Naive B cell (primary cell): ENCODE results near the gene DOCK10. TPM values are rescaled to one million over a fixed set of nuclear protein-coding genes. Genes with fewer than 3 reads are reported as not detected.

Source experiments
- ATAC-seq, 2 donors: fragments of 150-1000 bp; cut with Tn5 transposase; 2 replicates each; pipeline ENCODE4 v1.10.0; 2021; ENCODE audit warnings: low read depth in 2 of 2, mild to moderate bottlenecking in 2 of 2, moderate library complexity in 2 of 2
- DNase-seq: peaks from one replicate; pipeline ENCODE4 v3.0.0; 2022
- H3K27ac Mint-ChIP-seq, 6 donors: one replicate each; pipeline ENCODE4 v1.8.0; 2020 to 2022; ENCODE audit warnings: mild to moderate bottlenecking in 6 of 6, mixed read lengths in 6 of 6, moderate library complexity in 5 of 6, inconsistent platforms in 2 of 6
- H3K27me3 Mint-ChIP-seq, 3 donors: one replicate each; pipeline ENCODE4 v1.8.0; 2021 to 2022; ENCODE audit warnings: mixed read lengths in 3 of 3, mild to moderate bottlenecking in 1 of 3
- H3K36me3 Mint-ChIP-seq, 2 donors: one replicate each; pipeline ENCODE4 v1.8.0; 2020 to 2022; ENCODE audit warnings: mixed read lengths in 2 of 2, inconsistent platforms in 1 of 2, mild to moderate bottlenecking in 1 of 2
- H3K4me1 Mint-ChIP-seq, 3 donors: one replicate each; pipeline ENCODE4 v1.8.0; 2020 to 2022; ENCODE audit warnings: mixed read lengths in 3 of 3, inconsistent platforms in 1 of 3, mild to moderate bottlenecking in 1 of 3, moderate library complexity in 1 of 3
- H3K4me3 Mint-ChIP-seq, 8 donors: one replicate each; pipeline ENCODE4 v1.8.0; 2020 to 2022; ENCODE audit warnings: mild to moderate bottlenecking in 8 of 8, mixed read lengths in 8 of 8, moderate library complexity in 8 of 8, inconsistent platforms in 2 of 8
- H3K9me3 Mint-ChIP-seq, 7 donors: one replicate each; pipeline ENCODE4 v1.8.0; 2020 to 2022; ENCODE audit warnings: mixed read lengths in 7 of 7, mild to moderate bottlenecking in 5 of 7, inconsistent platforms in 2 of 7, moderate library complexity in 1 of 7
- polyA plus RNA-seq, 6 donors: library from polyadenylated mRNA; unstranded; fragments of 300-500 nt; fragmentation: Illumina TruSeq; gene quantifications; one replicate each; pipeline ENCODE4 v1.2.3, GENCODE V29; 2021; ENCODE audit warnings: low read depth in 6 of 6

DOCK10 gene
- polyA plus RNA-seq, 6 donors from 2014 or later: 18.4 to 29.9 (median 21.6) TPM

- Mint-ChIP-seq H3K4me3 (no peak overlapping the region), H3K36me3 (peaks cover 19 to 25% of the 10 kb centered on the region in 2 donors), H3K27me3 (no peaks in the 10 kb centered on the region), H3K27ac (no peak overlapping the region), H3K9me3 (no peaks in the 10 kb centered on the region), H3K4me1 (peaks cover 6 to 12% (median 9%) of the 10 kb centered on the region in 3 donors)
- DNase-seq (no peak), ATAC-seq (no peak)
These were observed 138.6 kb downstream of the DOCK10 start for GRCh38 chr2:224903621-224904020.

- Mint-ChIP-seq H3K9me3 (peaks cover 0 to 3% (median 0%) of the 10 kb centered on the region in 7 donors), H3K4me1 (peaks cover 3 to 14% (median 7%) of the 10 kb centered on the region in 3 donors), H3K36me3 (peaks cover 7 to 17% of the 10 kb centered on the region in 2 donors), H3K27ac (peak overlapping the region in 2 of 6 donors; percentile 26 to 42), H3K4me3 (no peak overlapping the region), H3K27me3 (no peaks in the 10 kb centered on the region)
- ATAC-seq (no peak), DNase-seq (no peak)
These were observed 141.1 kb downstream of the DOCK10 start for GRCh38 chr2:224901121-224901676.

GRCh38 chr2:224895377-224895776 lies 146.9 kb downstream of the DOCK10 start:
- ATAC-seq (peak; percentile 34), DNase-seq (no peak)
- Mint-ChIP-seq H3K27ac (peak overlapping the region; percentile 80 to 94 (median 88)), H3K27me3 (no peaks in the 10 kb centered on the region), H3K9me3 (peaks cover 0 to 3% (median 0%) of the 10 kb centered on the region in 7 donors), H3K4me3 (peak overlapping the region in 5 of 8 donors; percentile 12 to 77 (median 45)), H3K4me1 (peaks cover 26 to 33% (median 33%) of the 10 kb centered on the region in 3 donors), H3K36me3 (peaks cover 6 to 15% of the 10 kb centered on the region in 2 donors)

GRCh38 chr2:224894356-224894755 lies 147.9 kb downstream of the DOCK10 start:
- DNase-seq (peak; percentile 63), ATAC-seq (peak; percentile 93 to 94)
- peak overlapping the region; percentile 74 to 94 (median 88) for H3K27ac Mint-ChIP-seq
- H3K27me3 Mint-ChIP-seq: no peaks in the 10 kb centered on the region
- peaks cover 33 to 38% (median 33%) of the 10 kb centered on the region in 3 donors for H3K4me1 Mint-ChIP-seq
- H3K4me3 Mint-ChIP-seq: peak overlapping the region in 7 of 8 donors; percentile 35 to 84 (median 68)
- H3K36me3 Mint-ChIP-seq: peaks cover 15 to 25% of the 10 kb centered on the region in 2 donors
- H3K9me3 Mint-ChIP-seq: peaks cover 0 to 3% (median 0%) of the 10 kb centered on the region in 7 donors

DNA sequence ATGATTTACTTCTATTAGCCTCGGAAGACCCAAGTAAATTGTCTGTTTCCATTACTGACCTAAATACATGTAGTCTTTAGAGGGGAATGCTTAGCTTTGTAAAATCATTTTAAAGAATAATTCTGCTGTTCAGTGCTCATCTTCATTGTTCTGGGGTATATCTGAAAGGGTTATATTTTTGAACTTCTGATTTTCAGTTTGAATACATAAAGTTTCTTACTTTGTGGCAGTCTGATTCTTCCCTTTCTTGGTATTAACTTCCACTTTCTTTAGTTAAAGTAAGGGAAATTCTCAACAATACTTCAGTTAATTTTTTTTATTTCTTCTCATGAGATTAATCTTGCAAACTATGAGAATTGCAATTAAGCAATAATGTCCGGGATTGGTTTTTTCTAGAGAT lies 148.4 kb downstream of the DOCK10 start:
- H3K4me1 Mint-ChIP-seq: peaks cover 33 to 38% (median 33%) of the 10 kb centered on the region in 3 donors
- H3K36me3 Mint-ChIP-seq: peaks cover 15 to 25% of the 10 kb centered on the region in 2 donors
- H3K27ac Mint-ChIP-seq: peak overlapping the region in 5 of 6 donors; percentile 51 to 94 (median 88)
- H3K27me3 Mint-ChIP-seq: no peaks in the 10 kb centered on the region
- H3K4me3 Mint-ChIP-seq: peak overlapping the region in 7 of 8 donors; percentile 2 to 84 (median 68)
- H3K9me3 Mint-ChIP-seq: peaks cover 0 to 3% (median 0%) of the 10 kb centered on the region in 7 donors
- ATAC-seq (peak in 1 of 2 donors; percentile 21), DNase-seq (no peak)

- no peak for DNase-seq
- no peak for ATAC-seq
These were observed 149.6 kb downstream of the DOCK10 start for GRCh38 chr2:224892574-224893204.

GRCh38 chr2:224890372-224890771 lies 151.9 kb downstream of the DOCK10 start:
- H3K27ac Mint-ChIP-seq: peak overlapping the region in 1 of 6 donors; percentile 51
- peaks cover 22 to 33% (median 26%) of the 10 kb centered on the region in 3 donors for H3K4me1 Mint-ChIP-seq
- H3K4me3 Mint-ChIP-seq: no peak overlapping the region
- H3K27me3 Mint-ChIP-seq: no peaks in the 10 kb centered on the region
- DNase-seq (no peak), ATAC-seq (no peak)
- H3K9me3 Mint-ChIP-seq: no peaks in the 10 kb centered on the region
- peaks cover 21 to 25% of the 10 kb centered on the region in 2 donors for H3K36me3 Mint-ChIP-seq

More at GRCh38 chr2:224892574-224893204, 149.6 kb downstream of the DOCK10 start:
- H3K36me3 Mint-ChIP-seq: peaks cover 15 to 16% of the 10 kb centered on the region in 2 donors
- H3K27me3 Mint-ChIP-seq: no peaks in the 10 kb centered on the region
- no peak overlapping the region for H3K4me3 Mint-ChIP-seq
- H3K4me1 Mint-ChIP-seq: peaks cover 26 to 38% (median 28%) of the 10 kb centered on the region in 3 donors
- H3K27ac Mint-ChIP-seq: peak overlapping the region in 1 of 6 donors; percentile 87
- H3K9me3 Mint-ChIP-seq: peaks cover 0 to 1% (median 0%) of the 10 kb centered on the region in 7 donors

GRCh38 chr2:224887141-224887540 lies 155.1 kb downstream of the DOCK10 start:
- peaks cover under 1 to 12% (median 4%) of the 10 kb centered on the region in 3 donors for H3K4me1 Mint-ChIP-seq
- H3K36me3 Mint-ChIP-seq: peaks cover 27 to 31% of the 10 kb centered on the region in 2 donors
- DNase-seq (no peak), ATAC-seq (no peak)
- H3K9me3 Mint-ChIP-seq: no peaks in the 10 kb centered on the region
- H3K27ac Mint-ChIP-seq: no peak overlapping the region
- H3K27me3 Mint-ChIP-seq: no peaks in the 10 kb centered on the region
- H3K4me3 Mint-ChIP-seq: no peak overlapping the region

- H3K4me1 Mint-ChIP-seq: peaks cover 0 to 15% (median 4%) of the 10 kb centered on the region in 3 donors
- H3K4me3 Mint-ChIP-seq: no peak overlapping the region
- no peaks in the 10 kb centered on the region for H3K27me3 Mint-ChIP-seq
- DNase-seq: no peak
- H3K27ac Mint-ChIP-seq: peak overlapping the region in 2 of 6 donors; percentile 33 to 47
- H3K9me3 Mint-ChIP-seq: no peaks in the 10 kb centered on the region
- peaks cover 27 to 35% of the 10 kb centered on the region in 2 donors for H3K36me3 Mint-ChIP-seq
- ATAC-seq: no peak
These were observed 156.3 kb downstream of the DOCK10 start for GRCh38 chr2:224885836-224886547.

DNA sequence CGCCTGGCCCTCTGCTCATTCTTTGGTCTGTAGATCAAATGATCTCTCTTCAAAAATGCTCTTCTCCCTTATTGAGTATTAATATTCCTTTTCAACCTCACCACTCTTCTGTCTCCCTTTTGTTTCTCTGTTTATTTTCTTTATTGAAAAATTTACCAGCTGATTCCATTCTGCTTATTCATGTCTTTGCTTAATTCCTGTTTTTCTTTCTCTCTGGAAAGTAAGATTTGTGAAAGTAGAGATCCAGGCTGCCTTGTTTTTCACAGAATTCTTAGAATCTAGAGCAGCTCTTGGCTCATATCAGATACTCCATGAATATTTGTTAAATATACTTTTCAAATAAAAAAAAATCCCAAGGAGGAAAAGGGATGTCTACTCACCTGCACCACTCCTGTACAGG lies 157.0 kb downstream of the DOCK10 start:
- ATAC-seq (no peak), DNase-seq (no peak)
- no peaks in the 10 kb centered on the region for H3K9me3 Mint-ChIP-seq
- H3K36me3 Mint-ChIP-seq: peaks cover 28% of the 10 kb centered on the region in 2 donors
- peak overlapping the region in 3 of 6 donors; percentile 24 to 81 (median 68) for H3K27ac Mint-ChIP-seq
- H3K4me3 Mint-ChIP-seq: no peak overlapping the region
- peaks cover 0 to 8% (median 4%) of the 10 kb centered on the region in 3 donors for H3K4me1 Mint-ChIP-seq
- no peaks in the 10 kb centered on the region for H3K27me3 Mint-ChIP-seq

GRCh38 chr2:224884188-224884587 lies 158.1 kb downstream of the DOCK10 start:
- Mint-ChIP-seq H3K27ac (no peak overlapping the region), H3K27me3 (no peaks in the 10 kb centered on the region), H3K9me3 (no peaks in the 10 kb centered on the region), H3K36me3 (peaks cover 20 to 24% of the 10 kb centered on the region in 2 donors), H3K4me1 (peaks cover 0 to 3% (median 0%) of the 10 kb centered on the region in 3 donors), H3K4me3 (no peak overlapping the region)
- ATAC-seq (no peak), DNase-seq (no peak)

GRCh38 chr2:224883700-224884099 lies 158.6 kb downstream of the DOCK10 start:
- no peak for DNase-seq
- no peaks in the 10 kb centered on the region for H3K27me3 Mint-ChIP-seq
- no peak for ATAC-seq
- peaks cover 20 to 27% of the 10 kb centered on the region in 2 donors for H3K36me3 Mint-ChIP-seq
- H3K4me1 Mint-ChIP-seq: peaks cover 0 to 3% (median 0%) of the 10 kb centered on the region in 3 donors
- H3K4me3 Mint-ChIP-seq: no peak overlapping the region
- peak overlapping the region in 2 of 6 donors; percentile 30 to 82 for H3K27ac Mint-ChIP-seq
- H3K9me3 Mint-ChIP-seq: no peaks in the 10 kb centered on the region

- DNase-seq (no peak), ATAC-seq (no peak)
- Mint-ChIP-seq H3K36me3 (peaks cover 20 to 27% of the 10 kb centered on the region in 2 donors), H3K27ac (peak overlapping the region in 3 of 6 donors; percentile 19 to 82 (median 31)), H3K4me3 (no peak overlapping the region), H3K27me3 (no peaks in the 10 kb centered on the region), H3K9me3 (no peaks in the 10 kb centered on the region), H3K4me1 (peaks cover 0 to 3% (median 0%) of the 10 kb centered on the region in 3 donors)
These were observed 159.1 kb downstream of the DOCK10 start for GRCh38 chr2:224883172-224883516.
